HEK293T (cell line): Measurements from ENCODE around the gene CCRL2.

Experiments used
- FOXA1 ChIP-seq: fragments of 450-650 bp; IDR thresholded peaks from 2 replicates; pipeline ENCODE4 v1.6.1; 2016; ENCODE audit warnings: mild to moderate bottlenecking
- FOXK2 ChIP-seq: fragments of 450-650 bp; IDR thresholded peaks from 2 replicates; pipeline ENCODE4 v1.6.1; 2016; ENCODE audit warnings: mild to moderate bottlenecking
- SP1 ChIP-seq: fragments of 450-650 bp; IDR thresholded peaks from 2 replicates; pipeline ENCODE4 v1.6.1; 2017

DNA sequence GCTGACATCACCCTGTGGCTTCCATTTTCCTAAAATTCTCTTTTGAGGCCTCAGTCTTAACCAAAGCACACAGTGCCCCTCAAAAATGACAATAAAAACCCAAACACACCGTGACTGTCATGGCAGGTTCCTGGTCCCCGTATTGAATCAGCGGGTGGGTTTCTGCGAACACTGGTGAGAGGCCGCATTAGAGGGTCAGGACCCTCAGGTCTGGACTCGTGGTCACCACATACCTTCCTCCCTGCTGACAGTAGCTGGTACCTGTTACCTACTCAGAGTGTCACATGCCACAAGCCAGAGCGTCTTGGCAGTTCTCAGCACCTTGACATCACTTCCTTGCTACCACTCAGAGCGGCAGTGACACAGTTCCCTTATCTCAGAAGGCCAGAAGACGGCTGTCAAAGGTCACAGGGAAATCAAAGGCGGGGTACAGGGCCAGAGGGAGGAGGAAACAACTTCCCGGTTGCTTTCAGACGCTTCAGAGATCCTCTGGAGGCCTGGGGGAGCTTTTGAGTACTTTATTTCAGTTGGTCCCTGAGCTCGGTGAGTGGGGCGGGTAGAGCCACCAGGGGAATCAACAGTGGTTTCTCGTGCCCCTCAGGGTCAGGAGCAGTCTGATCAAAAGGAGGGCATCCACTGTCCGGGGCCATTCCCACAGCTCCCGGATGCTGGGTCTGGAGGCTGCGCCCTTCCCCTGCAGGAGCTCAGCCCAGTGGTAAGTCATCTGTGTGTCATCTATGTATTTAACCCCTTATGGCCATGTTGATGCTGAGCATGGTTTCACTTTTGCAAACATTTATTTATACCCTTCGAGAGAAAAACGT, at the start of gene CCRL2, which contains the start of gene CCR5AS:
- TF ChIP-seq SP1, result no peak
- TF ChIP-seq FOXK2, result no peak
- TF ChIP-seq FOXA1, result no peak
